Pancreas (tissue), 10 donors: Measurements from ENCODE around the gene NOD2. TPM values are rescaled to one million over a fixed set of nuclear protein-coding genes. Genes with fewer than 3 reads are reported as not detected.

Experiments
- ATAC-seq, 4 donors: fragments of 200-7000 bp; cut with Tn5 transposase; one replicate each; pipeline versions ENCODE4 v1.8.0 to v1.9.1; 2020; ENCODE audit warnings: mild to moderate bottlenecking in 4 of 4, moderate library complexity in 4 of 4
- DNase-seq, 6 donors: peaks; one replicate each; pipeline ENCODE4 v3.0.0-alpha.2; 2020
- FAIRE-seq: peaks from 2 replicates; lab custom pipeline; 2012; peaks lifted over from hg19 to GRCh38; lab: Jason Lieb, UNC
- H3K27ac ChIP-seq, 4 donors: fragments of 200-600 bp; sonication (generic); 1 replicate in 3 of 4; 2 replicates in 1 of 4; pipeline versions ENCODE4 v1.5.0 to v1.8.0; 2020
- H3K27me3 ChIP-seq, 4 donors: fragments of 200-600 bp; one replicate each; pipeline ENCODE4 v1.8.0; 2021
- H3K36me3 ChIP-seq, 3 donors: fragments of 200-600 bp; sonication (generic) in 1 of 3; one replicate each; pipeline versions ENCODE4 v1.5.0 to v1.8.0; 2020 to 2021
- H3K4me1 ChIP-seq, 3 donors: fragments of 200-600 bp; one replicate each; pipeline ENCODE4 v1.8.0; 2021
- H3K4me3 ChIP-seq, 4 donors: fragments of 200-600 bp; sonication (generic) in 2 of 4; one replicate each; pipeline versions ENCODE4 v1.5.0 to v1.8.0; 2020 to 2021
- H3K9me3 ChIP-seq, 4 donors: fragments of 200-600 bp; one replicate each; pipeline ENCODE4 v1.8.0; 2021
- CTCF ChIP-seq, 4 donors: fragments of 200-600 bp; sonication (generic) in 3 of 4; IDR thresholded peaks; one replicate each; pipeline versions ENCODE4 v1.5.0 to v1.8.0; 2021; ENCODE audit warnings: antibody characterized with exemption in 4 of 4
- WGBS, 2 donors: extraction: QIAGEN DNeasy Blood & Tissue Kit; methylation state at CpG; one replicate each; pipeline ENCODE4 v1.1.7; 2013; 5-methylcytosine and 5-hydroxymethylcytosine counted together
- intact Hi-C, 3 donors: fragments of 100-400 bp; cut with DNase I; formaldehyde crosslinking; loops; one replicate each; pipeline versions ENCODE4 v1.11.1 to v1.14.2; 2022
- polyA plus RNA-seq, 2 donors: library from polyadenylated mRNA; stranded (reverse); fragments of 200-250 nt; gene quantifications; one replicate each; pipeline ENCODE4 v1.2.3, GENCODE V29; 2013
- total RNA-seq, 6 donors: library from RNA; stranded (reverse); fragmentation: NEBNext Ultra II Directional in 4 of 6; extraction: Animal tissue kit (Norgen Biotek cat#: 25700) in 4 of 6; gene quantifications; one replicate each; pipeline versions ENCODE4 v1.2.1 to v1.2.4, GENCODE V29; 2021 to 2023
- donor health status: healthy with polysubstance abuse.
- donor health status: DM: no; HTN: no; CAD: no; lungs with moderate emphysema.
- donor health status: DM: no; HTN: no; CAD: no.
- donor health status: control.
- donor health status: control.
- donor health status: Bipolar disorder and iron deficiency.
- donor health status: DM: yes; HTN: yes; CAD: no.
- donor health status: DM: no; HTN: no; CAD: no.
- donor health status: DM: no; HTN: no; CAD: no.
- donor health status: DM: yes; HTN: yes; CAD: no.

NOD2 gene
- total and polyA plus RNA-seq, 8 donors = 0.08 to 2.1 (median 0.27) TPM

GRCh38 chr16:50681021-50681885 is 12.2 kb upstream of the NOD2 start, which contains the start of gene SNX20:
Gene SNX20, minus strand, starts transcription at chr16:50681312. Its CDS starts 3,786 bp downstream, at chr16:50677526.
- no peaks in the 10 kb centered on the region for H3K36me3 ChIP-seq
- FAIRE-seq = no peak
- intact Hi-C loops = no loop called here
- H3K27me3 ChIP-seq = no peaks in the 10 kb centered on the region
- no peak for TF ChIP-seq CTCF (IDR thresholded peaks at IDR 0.05)
- no peaks in the 10 kb centered on the region for H3K4me1 ChIP-seq
- H3K4me3 ChIP-seq = peak within 1 kb of the TSS in 1 of 4 donors; percentile 25
- H3K27ac ChIP-seq = peak within 1 kb of the TSS in 1 of 4 donors; percentile 6
- 72 to 82% methylated on average over 16 of the region's 16 CpGs for WGBS, 2 donors
- DNase-seq = peak in 2 of 6 donors; percentile 34 to 49
- peak in 2 of 4 donors; percentile 50 to 69 for ATAC-seq
- no peaks in the 10 kb centered on the region for H3K9me3 ChIP-seq

GRCh38 chr16:50683689-50684374 is 9.6 kb upstream of the NOD2 start:
- ATAC-seq = peak in 2 of 4 donors; percentile 50 to 69
- whole genome bisulfite sequencing, 2 donors = 77 to 82% methylated on average over 14 of the region's 14 CpGs
- Histone ChIP-seq H3K27me3 (no peaks in the 10 kb centered on the region), H3K4me3 (no peak overlapping the region), H3K36me3 (no peaks in the 10 kb centered on the region), H3K4me1 (no peaks in the 10 kb centered on the region), H3K27ac (no peak overlapping the region), H3K9me3 (no peaks in the 10 kb centered on the region)
- intact Hi-C loops = no loop called here
- no peak for TF ChIP-seq CTCF (IDR thresholded peaks at IDR 0.05)
- FAIRE-seq = no peak
- peak in 2 of 6 donors; percentile 33 to 40 for DNase-seq

- H3K4me1 ChIP-seq = no peaks in the 10 kb centered on the region
- DNase-seq (peak in 1 of 6 donors; percentile 22), ATAC-seq (peak in 2 of 4 donors; percentile 22 to 25), FAIRE-seq (no peak)
- H3K36me3 ChIP-seq = no peaks in the 10 kb centered on the region
- 83 to 88% methylated on average over 11 of the region's 11 CpGs for WGBS, 2 donors
- no peaks in the 10 kb centered on the region for H3K9me3 ChIP-seq
- intact Hi-C loops = no loop called here
- no peak overlapping the region for H3K27ac ChIP-seq
- H3K4me3 ChIP-seq = no peak overlapping the region
- TF ChIP-seq CTCF (IDR thresholded peaks at IDR 0.05) = no peak
- no peaks in the 10 kb centered on the region for H3K27me3 ChIP-seq
Measured at GRCh38 chr16:50684823-50685461, 8.5 kb upstream of the NOD2 start.

- no peaks in the 10 kb centered on the region for H3K4me1 ChIP-seq
- FAIRE-seq (no peak), ATAC-seq (peak in 3 of 4 donors; percentile 36 to 66 (median 39)), DNase-seq (peak in 1 of 6 donors; percentile 20)
- H3K9me3 ChIP-seq = no peaks in the 10 kb centered on the region
- TF ChIP-seq CTCF (IDR thresholded peaks at IDR 0.05) = no peak
- intact Hi-C loops = no loop called here
- 78 to 79% methylated on average over 8 of the region's 8 CpGs for WGBS, 2 donors
- no peak overlapping the region for H3K4me3 ChIP-seq
- no peak overlapping the region for H3K27ac ChIP-seq
- H3K36me3 ChIP-seq = no peaks in the 10 kb centered on the region
- H3K27me3 ChIP-seq = no peaks in the 10 kb centered on the region
Measured at GRCh38 chr16:50685462-50686063, 7.8 kb upstream of the NOD2 start.
